ENCODE data around the gene MON1A.

Gene MON1A

DNA sequence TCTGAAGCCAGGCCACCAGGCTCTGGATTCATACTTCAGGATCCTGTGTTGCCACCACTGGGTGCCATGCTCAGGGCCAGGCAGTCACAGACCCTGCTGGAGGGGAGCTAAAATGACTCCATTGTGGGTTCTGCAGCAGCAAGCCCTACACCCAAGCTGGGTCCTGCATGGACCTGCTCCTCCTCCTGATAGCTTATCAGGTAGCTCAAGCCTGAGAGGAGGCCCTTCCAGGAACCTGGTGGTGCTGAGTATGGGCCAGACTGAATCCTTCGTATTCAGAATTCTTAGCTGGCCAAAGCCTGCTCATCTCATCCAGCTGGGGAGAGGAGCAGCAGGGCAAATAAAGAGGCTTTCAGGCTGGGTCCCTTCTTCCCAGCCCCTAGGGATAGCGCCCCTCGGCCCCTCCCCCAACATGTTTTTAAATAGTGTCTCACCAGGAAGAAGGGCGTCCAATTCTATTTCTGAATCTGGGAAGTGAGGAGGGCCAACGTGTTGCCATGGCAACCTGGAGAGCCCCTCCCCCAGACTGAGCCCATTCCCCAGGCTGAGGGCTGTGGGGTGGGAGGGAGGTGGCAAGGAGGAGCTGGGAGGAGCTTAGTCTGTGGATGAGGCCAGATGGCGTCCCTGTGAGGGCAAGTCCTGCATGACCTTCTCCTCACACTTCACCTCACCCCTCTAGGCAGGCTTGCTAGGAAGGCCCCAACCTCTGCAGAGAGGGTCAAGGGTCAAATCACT lies 48.9 kb downstream of the MON1A start:
- DNase-seq (ENCODE audit: insufficient read length): no peak
- TF ChIP-seq POLR2A (IDR thresholded peaks at IDR 0.05; ENCODE audit: low read depth, low read length) (no peak), POLR2AphosphoS5 (IDR thresholded peaks at IDR 0.05; ENCODE audit: low read depth, low read length) (no peak), TAF1 (IDR thresholded peaks at IDR 0.05; ENCODE audit: borderline replicate concordance, low read depth, low read length) (no peak)
- no peak for FAIRE-seq

DNA sequence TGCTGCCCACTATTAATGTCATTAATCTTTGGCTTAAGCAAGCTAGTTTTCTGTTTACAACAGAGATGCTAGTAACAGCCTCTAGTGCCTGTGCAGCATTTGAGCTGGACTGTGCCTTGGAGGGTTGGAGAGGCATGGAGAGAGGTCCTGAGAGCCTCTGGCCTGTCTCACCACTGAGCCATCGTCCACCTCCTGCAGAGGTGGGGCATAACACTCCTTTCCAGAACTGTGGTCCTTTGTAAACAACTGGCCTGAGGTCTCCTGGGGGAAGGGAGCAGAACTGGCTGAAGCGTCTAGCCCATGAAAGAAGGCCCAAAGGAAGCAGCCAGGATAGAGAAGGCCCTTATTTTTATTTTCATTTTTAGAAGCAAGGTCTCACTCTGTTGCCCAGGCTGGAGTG lies 49.9 kb downstream of the MON1A start:
- no peak for TF ChIP-seq POLR2A (IDR thresholded peaks at IDR 0.05; ENCODE audit: low read depth, low read length)
- no peak for TF ChIP-seq POLR2AphosphoS5 (IDR thresholded peaks at IDR 0.05; ENCODE audit: low read depth, low read length)
- no peak for TF ChIP-seq TAF1 (IDR thresholded peaks at IDR 0.05; ENCODE audit: borderline replicate concordance, low read depth, low read length)
- FAIRE-seq (no peak), DNase-seq (ENCODE audit: insufficient read length) (no peak)

DNA sequence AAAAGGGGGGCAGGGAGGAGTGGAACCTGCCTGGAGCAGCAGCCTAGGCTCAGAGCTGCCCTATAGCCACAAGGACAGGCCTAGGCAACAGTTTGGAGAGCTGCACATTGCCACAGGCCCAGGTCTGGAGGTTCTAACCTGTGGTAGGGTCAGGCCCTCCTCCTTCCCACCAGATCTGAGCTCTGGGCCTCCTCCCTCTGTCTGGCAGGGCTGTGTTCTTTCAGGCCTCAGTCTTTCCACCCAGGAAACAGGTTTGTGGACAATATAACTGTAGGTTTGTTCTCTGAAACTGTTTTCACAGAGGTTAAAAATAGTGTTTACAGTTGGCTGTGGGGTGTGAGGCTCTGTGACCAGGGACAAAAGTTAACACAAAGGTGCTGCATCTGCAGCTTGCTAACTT lies 50.9 kb downstream of the MON1A start:
- no peak for DNase-seq (ENCODE audit: insufficient read length)
- TF ChIP-seq POLR2A (IDR thresholded peaks at IDR 0.05; ENCODE audit: low read depth, low read length) (no peak), TAF1 (IDR thresholded peaks at IDR 0.05; ENCODE audit: borderline replicate concordance, low read depth, low read length) (no peak), POLR2AphosphoS5 (IDR thresholded peaks at IDR 0.05; ENCODE audit: low read depth, low read length) (no peak)
- FAIRE-seq: no peak

DNA sequence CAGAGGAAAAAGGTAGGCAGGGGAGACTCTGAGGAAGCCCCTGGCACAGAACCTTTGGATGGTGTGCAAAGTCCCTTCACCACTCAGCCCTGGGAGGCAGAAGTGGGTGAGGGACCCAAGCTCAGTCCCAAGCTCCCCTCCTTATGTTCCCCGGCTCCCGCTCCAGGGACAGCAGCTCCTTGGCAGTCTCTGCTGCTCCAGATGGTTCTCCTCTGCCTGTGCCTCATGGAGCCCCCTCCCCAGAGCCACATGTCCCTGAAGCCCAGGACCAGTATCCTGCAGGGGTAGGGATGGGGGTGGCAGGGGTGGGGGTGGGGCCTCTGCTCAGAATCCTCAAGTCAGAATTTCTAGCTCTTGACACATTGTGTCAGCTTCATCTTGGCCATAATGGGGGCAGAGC lies 51.9 kb downstream of the MON1A start:
- DNase-seq (ENCODE audit: insufficient read length) (no peak), FAIRE-seq (no peak)
- TF ChIP-seq POLR2A (IDR thresholded peaks at IDR 0.05; ENCODE audit: low read depth, low read length) (no peak), POLR2AphosphoS5 (IDR thresholded peaks at IDR 0.05; ENCODE audit: low read depth, low read length) (no peak), TAF1 (IDR thresholded peaks at IDR 0.05; ENCODE audit: borderline replicate concordance, low read depth, low read length) (no peak)

- TF ChIP-seq POLR2A (IDR thresholded peaks at IDR 0.05; ENCODE audit: low read depth, low read length): no peak
- TF ChIP-seq POLR2AphosphoS5 (IDR thresholded peaks at IDR 0.05; ENCODE audit: low read depth, low read length): no peak
- no peak for TF ChIP-seq TAF1 (IDR thresholded peaks at IDR 0.05; ENCODE audit: borderline replicate concordance, low read depth, low read length)
- DNase-seq (ENCODE audit: insufficient read length) (no peak), FAIRE-seq (no peak)
Measured at GRCh38 chr3:49876567-49876966, 53.0 kb downstream of the MON1A start.

- DNase-seq (ENCODE audit: insufficient read length) (no peak), FAIRE-seq (no peak)
- TF ChIP-seq POLR2AphosphoS5 (IDR thresholded peaks at IDR 0.05; ENCODE audit: low read depth, low read length) (no peak), TAF1 (IDR thresholded peaks at IDR 0.05; ENCODE audit: borderline replicate concordance, low read depth, low read length) (no peak), POLR2A (IDR thresholded peaks at IDR 0.05; ENCODE audit: low read depth, low read length) (no peak)
Measured at GRCh38 chr3:49873623-49874022, 56.0 kb downstream of the MON1A start.

DNA sequence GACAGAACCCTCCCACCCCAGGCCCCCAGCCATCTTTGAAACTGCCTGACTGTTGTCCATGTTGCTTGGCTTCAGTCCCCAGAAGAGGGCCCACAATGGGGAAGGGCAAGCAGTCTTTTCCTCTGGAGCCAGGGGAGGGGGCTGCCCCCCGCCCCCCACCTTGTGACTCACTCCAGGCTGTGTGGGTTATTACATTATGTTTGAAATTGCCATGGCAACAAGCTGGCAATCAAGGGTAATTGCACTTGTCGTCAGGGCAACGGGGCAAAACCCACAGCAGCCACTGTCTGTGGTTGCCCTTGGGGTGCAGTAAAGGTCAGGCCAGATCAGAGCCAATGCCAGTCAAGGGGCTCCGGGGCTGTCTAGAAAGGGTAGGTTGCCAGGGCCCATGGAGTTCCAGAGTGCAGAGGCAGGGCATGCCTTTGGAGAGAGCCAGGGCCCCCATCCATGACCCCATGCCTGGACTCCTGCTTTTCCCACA lies 56.8 kb downstream of the MON1A start:
- no peak for TF ChIP-seq POLR2AphosphoS5 (IDR thresholded peaks at IDR 0.05; ENCODE audit: low read depth, low read length)
- no peak for TF ChIP-seq POLR2A (IDR thresholded peaks at IDR 0.05; ENCODE audit: low read depth, low read length)
- no peak for TF ChIP-seq TAF1 (IDR thresholded peaks at IDR 0.05; ENCODE audit: borderline replicate concordance, low read depth, low read length)
- no peak for FAIRE-seq
- DNase-seq (ENCODE audit: insufficient read length): no peak

GRCh38 chr3:49871531-49872153 lies 58.0 kb downstream of the MON1A start:
- TF ChIP-seq POLR2A (IDR thresholded peaks at IDR 0.05; ENCODE audit: low read depth, low read length) (no peak), POLR2AphosphoS5 (IDR thresholded peaks at IDR 0.05; ENCODE audit: low read depth, low read length) (no peak), TAF1 (IDR thresholded peaks at IDR 0.05; ENCODE audit: borderline replicate concordance, low read depth, low read length) (no peak)
- FAIRE-seq (no peak), DNase-seq (ENCODE audit: insufficient read length) (no peak)

DNA sequence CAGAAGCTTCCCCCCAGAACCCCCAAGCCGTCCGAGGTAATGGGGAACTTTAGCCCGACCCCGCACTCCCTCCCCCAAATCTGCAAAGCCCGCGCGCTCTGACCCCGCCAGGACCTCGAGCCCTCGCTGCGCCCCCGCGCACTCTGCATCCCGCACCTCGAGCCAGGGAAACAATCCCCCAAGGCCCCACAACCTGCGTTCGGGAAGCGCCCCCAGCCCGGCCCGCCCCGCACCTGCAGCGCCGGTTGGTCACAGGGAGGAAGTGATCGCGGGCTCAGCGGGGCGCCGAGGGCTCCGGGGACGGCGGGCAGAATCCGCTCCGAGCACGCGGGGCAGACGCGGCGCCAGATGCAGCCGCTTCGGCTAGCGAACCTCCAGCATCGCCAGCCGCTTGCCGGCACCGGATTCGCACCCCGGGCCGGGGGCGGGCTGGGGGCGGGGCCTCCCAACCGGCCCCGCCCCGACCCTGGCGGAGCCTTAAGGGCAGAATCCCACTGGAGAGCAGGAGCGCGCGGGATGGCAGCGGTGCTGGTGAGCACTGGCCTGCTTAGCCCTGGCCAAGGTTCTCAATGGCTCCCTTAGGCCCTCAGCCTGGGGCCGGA lies 60.0 kb downstream of the MON1A start, which contains the start of gene CAMKV:
Gene CAMKV, minus strand, starts transcription at position 382 of the 602 bp plus-strand sequence. CDS start 7,518 bp downstream, outside the sequence.
- FAIRE-seq (no peak), DNase-seq (ENCODE audit: insufficient read length) (peak; percentile 48)
- TF ChIP-seq POLR2A (IDR thresholded peaks at IDR 0.05; ENCODE audit: low read depth, low read length): no peak
- no peak for TF ChIP-seq TAF1 (IDR thresholded peaks at IDR 0.05; ENCODE audit: borderline replicate concordance, low read depth, low read length)
- no peak for TF ChIP-seq POLR2AphosphoS5 (IDR thresholded peaks at IDR 0.05; ENCODE audit: low read depth, low read length)

GRCh38 chr3:49868862-49869466 lies 60.6 kb downstream of the MON1A start:
- no peak for FAIRE-seq
- no peak for DNase-seq (ENCODE audit: insufficient read length)
- TF ChIP-seq TAF1 (IDR thresholded peaks at IDR 0.05; ENCODE audit: borderline replicate concordance, low read depth, low read length) (no peak), POLR2AphosphoS5 (IDR thresholded peaks at IDR 0.05; ENCODE audit: low read depth, low read length) (no peak), POLR2A (IDR thresholded peaks at IDR 0.05; ENCODE audit: low read depth, low read length) (no peak)

- TF ChIP-seq POLR2A (IDR thresholded peaks at IDR 0.05; ENCODE audit: low read depth, low read length) (no peak), POLR2AphosphoS5 (IDR thresholded peaks at IDR 0.05; ENCODE audit: low read depth, low read length) (no peak), TAF1 (IDR thresholded peaks at IDR 0.05; ENCODE audit: borderline replicate concordance, low read depth, low read length) (no peak)
- DNase-seq (ENCODE audit: insufficient read length) (no peak), FAIRE-seq (no peak)
Measured at GRCh38 chr3:49867871-49868321, 61.7 kb downstream of the MON1A start.
